Ramos (cell line): ENCODE data around the gene NTNG1.

Experiments
- in situ Hi-C: fragments of 300-500 bp; cut with MboI; formaldehyde crosslinking; loops from one replicate; pipeline ENCODE4 v1.14.3; 2022; ENCODE audit warnings: low sequenced_read_pairs; ENCODE audit not compliant: unreplicated experiment

NTNG1 gene

DNA sequence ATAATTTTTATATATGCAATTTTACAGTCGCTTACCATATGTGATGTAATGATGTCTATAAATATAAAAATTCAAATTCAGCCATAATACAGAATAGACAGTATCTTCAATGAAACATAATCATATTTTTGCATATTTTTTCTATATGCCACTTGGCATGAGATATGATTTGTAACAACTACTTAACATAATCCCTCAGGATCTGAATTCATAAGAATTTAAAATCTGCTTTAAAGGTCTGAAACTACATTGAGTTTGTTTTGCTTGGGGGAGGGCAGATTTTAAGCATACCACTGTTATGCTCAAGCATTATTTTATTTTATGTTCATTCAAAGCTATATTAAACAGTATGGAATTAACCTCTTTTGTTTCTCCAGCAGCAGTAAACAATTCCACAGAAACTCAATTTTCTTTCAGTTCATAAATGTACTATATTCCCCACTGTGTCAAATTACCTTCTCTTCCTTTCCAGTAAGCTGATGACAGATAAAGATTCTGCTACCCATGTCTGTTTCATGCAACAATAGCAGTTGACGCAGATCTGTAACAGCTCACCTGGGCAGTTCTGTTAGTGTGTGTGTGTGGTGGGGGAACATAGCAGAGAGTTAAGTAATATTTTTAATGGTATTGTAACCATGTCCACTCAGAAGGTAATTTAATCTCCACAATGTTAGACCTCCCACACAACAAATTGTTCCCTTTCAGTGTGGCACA lies 224.8 kb downstream of the NTNG1 start:
- in situ Hi-C loops, result no loop called here

DNA sequence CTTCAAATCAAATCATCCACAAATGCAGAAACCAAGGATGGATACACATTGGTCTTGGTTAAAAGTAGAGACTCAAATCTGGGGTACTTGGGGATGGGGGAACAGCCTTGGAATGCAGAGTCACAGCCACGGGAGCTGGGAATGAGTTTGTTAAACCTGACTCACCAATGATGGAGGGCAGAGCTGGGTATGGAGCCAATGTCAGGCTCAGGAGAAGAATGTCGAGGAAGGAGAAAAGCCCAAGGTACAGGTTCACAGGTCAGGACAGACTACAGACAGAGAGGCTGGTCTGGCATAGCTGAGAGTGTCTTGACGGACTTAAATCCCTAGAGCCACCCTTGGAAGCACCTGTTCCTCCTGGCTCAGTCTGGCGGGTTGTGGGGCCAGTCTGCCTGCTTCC lies 237.6 kb downstream of the NTNG1 start:
- in situ Hi-C loops, result no loop called here

DNA sequence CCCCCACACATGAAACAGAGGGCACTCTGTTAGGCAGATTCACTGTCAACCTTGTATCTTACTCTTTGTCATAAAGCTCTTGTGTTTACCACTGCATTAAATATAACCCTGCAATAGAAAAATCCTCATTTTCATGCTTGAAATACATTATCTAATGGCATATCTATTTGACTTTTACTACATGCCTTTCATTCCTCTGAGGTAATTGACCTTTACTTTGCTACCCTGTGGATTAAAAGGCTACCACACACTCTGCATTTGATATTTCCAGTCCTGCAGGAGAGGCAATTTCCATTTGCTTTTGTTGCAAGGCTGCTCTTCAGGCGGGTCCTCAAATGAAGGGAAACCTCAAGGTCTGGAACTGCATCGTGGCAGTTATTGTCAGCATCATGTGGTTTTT lies 238.0 kb downstream of the NTNG1 start:
- in situ Hi-C loops, result no loop called here

DNA sequence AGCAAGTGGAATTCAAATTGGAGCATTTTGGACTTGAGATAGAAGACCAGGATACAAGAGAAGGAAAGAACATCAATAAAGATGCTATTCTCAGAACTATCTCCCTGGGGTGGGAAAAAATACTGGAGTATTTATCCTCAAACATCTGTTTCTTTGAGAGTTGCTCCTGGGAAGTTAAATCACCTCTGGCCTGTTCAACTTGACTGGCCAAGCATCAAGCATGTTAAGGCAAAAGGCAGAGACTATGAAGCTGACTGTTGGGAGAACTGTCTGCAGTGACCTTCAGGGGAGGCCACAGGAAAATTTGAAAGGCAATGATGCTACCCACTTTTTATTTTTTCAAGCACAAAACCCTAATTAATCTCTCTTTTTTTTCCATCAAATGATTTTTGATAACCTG lies 239.0 kb downstream of the NTNG1 start:
- in situ Hi-C loops, result no loop called here

DNA sequence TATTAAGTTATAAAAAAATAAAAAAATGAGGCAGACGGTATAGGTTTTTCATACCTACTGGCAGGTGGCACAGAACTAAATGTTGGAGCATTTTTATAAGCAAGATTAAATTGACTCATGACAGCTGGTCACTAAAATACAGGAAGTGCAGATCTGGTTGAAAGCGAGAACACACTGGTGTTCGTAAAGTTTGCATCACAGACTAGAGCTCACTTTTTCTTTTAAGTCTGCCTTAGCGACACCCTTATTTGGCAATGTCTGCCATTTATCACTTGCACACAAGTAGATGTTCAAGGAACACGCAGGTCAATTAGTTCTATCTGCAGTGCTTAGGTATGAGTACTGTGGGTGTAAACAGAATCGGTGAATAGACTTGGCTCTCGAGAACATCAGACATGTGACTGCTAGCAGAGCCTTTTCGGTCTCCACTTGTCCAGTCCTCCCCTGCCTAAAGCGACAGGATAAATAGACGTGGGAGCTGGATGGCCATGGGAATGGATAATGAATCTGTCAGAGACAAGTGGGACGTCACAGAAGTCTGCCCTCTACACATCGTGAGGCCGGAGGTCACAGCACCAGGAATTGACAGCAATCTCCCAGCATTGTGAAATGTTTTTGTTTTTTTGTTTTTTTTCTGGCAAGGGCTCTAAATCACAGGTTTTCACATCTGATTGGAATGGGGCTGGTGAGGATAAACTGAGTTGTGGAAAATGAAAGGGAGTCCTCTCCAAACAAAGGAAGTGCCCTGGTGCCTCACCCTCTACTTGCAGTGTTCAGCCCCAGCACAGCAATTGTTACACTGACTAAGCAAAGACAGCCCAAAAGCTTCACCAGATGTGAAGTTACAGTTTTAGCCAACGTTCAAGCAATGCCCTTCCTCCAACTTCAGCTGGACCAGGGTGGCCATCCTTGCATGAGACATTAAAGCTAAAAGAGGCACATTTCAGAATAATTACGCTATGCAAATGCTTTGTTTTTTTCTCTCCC lies 248.9 kb downstream of the NTNG1 start:
- in situ Hi-C loops, result no loop called here

DNA sequence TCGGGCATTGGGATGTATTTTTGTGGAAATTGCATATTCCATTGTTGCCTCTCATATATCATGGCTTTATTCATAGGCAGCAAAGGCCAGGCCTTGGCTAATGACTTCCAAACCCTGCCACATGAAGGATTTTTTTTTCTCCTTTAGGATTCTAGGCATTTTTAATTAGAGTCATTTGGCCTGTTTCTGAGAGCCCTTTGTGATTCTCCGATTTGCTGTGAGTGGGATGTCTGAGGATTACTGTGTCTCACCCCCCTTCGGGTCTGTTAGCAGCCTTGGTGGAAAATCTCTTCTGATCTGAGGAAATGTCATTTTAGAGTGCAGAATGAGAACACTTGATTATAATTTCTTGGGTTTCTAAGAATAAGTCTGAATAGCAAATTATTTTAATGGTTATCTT lies 253.5 kb downstream of the NTNG1 start:
- in situ Hi-C loops, result no loop called here

DNA sequence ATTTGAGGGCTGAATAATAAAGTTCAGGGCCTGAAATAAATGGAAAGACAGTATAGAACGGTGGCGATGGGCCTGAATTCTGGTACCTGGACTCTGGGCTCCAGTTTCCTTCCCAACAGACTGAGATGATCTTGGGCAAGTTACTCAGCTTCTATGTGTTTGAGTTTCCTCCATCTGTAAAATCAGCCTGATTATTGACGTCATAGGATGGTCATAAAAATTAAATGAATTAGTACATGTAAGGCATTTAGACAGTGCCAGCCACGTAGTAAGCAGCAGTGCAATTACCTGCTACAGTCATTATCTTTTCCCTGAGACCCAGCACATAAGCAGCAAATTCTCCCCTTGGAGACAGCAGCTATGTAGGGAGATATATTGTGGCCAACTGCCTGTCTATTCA lies 260.9 kb downstream of the NTNG1 start:
- in situ Hi-C loops, result no loop called here

DNA sequence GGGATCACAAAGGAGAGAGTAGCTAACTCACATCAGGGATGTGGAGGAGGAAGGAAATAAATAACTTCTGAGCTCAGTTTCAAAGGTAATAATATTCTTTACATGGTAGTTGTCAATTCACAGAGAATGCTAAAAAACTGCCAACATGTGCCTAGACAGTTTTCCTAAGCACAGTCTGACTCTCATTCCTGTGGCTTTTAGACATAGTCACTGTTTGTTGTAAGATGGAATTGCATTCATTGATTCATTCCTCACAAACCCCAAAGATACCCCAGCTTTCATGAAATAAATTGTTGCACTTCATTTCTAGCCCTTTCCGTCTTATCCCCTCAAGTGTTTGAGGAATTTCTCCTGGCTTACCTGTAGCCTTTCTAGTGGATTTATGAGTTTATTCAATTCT lies 263.9 kb downstream of the NTNG1 start:
- in situ Hi-C loops, result no loop called here

DNA sequence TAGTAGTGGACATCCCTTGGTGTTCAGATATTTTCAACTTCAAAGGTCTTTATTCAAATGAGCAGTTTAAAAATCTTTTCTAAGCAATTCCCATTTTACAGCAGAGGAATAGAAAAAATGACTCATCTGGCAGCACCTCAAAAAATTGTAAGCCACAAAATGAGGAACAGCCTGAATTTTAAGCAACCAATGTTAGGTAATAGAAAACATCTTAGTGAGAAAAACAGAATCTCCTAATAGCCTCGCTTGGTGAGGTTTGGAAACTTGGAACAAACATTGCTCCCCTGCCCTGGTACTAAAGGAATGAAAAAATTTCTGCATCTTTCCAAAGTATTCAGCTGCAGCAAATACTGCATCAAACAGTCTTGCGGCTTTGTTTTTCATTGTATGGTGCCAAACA lies 264.4 kb downstream of the NTNG1 start:
- in situ Hi-C loops, result no loop called here

DNA sequence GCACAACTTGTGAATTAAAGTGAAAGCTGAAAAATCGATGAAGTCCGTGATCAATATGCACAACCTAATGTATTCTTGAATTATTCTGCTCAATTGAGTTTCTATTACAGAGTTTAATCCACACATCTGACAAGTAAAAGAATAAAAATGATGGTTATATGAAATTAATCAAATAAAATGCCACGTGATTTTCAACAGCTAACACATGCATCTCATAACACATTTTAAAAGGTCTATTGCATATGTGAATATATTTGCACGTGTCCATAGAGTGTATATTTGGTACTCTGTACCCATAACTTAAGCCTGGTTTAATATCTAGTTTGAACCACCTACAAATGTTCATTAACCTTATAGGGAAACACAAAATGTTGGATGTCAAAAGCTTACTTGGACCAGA lies 266.2 kb downstream of the NTNG1 start:
- in situ Hi-C loops, result no loop called here

DNA sequence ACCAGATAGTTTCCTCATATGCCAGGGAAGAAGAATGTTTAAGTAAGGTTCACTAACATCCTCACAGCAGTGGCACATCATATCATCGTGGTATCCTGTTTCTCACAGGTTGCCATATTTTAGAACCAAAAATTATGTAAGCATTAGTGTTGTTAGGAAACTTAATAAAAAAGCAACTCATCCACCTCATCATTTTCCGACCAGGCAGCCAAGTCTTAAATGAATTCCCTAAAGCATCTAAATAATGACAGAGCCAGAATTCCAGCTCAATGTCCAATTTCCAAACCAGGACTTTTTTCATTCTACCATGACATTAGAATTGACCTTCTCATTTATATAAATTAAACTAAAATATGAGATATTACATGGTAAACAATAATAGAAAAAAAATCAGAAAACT lies 272.7 kb downstream of the NTNG1 start:
- in situ Hi-C loops, result no loop called here

DNA sequence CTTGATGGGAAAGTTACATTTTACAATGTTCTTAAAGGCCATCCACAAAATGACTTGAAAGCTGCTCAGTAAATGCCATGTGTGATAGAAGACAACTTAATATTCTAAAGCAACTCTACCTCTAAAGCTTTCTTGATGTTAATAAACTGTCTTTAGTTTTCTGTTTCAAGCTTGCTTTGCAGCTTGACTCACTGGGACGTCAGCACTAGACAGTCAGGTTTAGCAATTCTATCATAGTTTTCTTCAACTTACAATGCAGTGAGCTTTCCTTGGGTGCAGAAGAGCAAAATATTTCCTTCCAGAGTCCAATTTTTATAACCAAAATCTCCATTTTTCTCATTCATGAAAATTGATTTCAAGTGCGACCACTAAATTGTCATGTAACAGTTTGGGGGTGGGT lies 273.1 kb downstream of the NTNG1 start:
- in situ Hi-C loops, result no loop called here

DNA sequence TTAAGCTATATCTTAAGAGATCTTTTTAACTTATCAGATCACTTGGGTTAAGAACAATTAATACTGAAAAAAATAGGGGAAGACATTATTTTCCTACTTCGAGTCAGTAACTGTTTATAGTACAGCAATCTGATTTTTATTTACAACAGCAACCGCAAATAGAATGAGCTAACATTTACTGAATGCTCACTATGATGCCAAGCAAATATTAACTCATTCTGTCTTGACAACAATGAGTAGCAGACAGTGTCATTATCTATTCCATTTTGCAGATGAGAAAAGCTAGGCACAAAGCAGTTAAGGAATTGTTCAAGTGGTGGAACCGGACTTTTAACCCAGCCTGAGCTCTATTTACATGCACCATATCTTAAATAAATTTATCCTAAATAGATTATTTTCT lies 273.7 kb downstream of the NTNG1 start:
- in situ Hi-C loops, result no loop called here

DNA sequence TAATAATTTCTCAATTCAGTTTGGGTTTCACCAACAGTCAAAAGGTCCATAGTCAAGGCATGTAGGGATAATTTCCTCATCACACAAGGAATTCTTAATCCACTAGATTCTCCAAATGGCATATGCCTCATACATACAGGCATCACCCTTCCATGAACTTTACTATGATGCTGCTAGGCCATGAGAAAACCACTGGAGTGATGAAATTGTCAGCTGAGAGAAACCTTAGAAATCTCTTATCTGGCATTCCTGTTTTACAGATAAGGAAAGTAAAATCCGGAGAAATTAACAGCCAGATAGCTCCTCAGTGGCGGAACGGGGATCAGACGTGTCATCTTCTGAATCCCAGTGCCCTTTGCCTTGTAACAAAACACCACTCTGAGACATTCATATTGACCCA lies 274.4 kb downstream of the NTNG1 start:
- in situ Hi-C loops, result no loop called here

DNA sequence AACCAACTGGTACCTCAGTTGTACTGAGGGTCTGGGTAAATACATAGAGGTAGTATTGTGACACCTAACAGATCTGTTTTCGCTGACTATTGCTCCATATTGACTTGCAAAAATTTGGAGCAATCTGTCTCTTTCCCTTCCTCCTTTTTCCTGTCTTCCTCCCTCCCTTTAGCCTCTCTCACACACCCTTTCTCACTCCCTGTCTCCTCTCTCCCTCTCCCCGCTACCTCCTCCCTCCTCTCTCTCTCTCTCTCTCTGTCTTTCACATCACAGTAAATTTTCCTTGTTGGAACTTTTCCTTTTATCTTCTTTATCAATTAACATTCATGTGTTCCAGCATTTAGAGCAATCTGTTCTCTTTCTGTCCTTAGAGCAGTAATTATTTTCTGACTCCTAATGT lies 278.2 kb downstream of the NTNG1 start:
- in situ Hi-C loops, result no loop called here

DNA sequence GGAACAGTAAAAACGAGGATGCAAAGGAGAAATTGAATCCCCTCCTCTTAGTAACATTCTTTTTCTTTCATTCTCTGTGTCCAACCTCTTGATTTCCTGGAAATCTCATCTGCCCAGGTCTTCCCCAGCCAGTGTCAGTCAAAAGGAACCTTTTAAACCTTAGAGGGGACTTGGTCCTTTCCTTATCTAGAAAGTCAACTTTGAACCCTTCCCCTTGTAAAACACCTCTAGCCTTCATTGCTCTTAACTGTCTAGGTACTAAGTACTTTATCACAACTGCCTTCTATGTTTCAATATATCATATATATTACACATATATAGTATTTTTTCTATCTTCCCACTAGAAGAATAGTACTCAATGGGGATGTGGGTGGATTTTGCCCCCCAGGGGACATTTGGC lies 282.1 kb downstream of the NTNG1 start:
- in situ Hi-C loops, result no loop called here

DNA sequence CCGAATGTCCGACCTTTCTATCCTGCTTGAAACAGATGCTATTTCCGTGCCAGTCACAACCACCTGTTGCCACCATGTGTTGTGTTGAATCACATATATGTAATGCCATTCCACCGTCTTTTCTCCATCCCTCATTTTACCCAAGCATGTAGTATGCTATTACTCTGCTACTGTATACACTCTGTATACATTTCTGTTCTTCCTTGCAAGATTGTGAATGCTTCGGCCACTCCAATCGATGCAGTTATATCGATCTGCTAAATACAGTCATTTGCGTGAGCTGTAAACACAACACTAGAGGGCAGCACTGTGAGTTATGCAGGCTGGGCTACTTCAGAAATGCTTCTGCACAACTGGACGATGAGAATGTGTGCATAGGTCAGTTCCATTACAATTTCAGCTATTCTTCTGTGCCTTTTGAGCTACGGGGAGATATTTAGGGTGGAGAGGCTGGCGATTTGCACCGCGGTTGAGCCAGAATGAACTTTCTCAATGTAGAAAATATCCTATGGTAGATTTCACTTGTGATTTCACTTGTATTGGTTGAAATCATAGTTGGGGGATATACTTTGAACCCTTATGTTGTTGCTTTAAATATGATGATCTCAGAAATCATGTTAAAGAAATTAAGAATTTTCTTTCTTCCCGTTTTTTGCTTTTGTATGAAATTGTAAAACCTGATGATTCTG lies 289.8 kb downstream of the NTNG1 start:
- in situ Hi-C loops, result no loop called here

DNA sequence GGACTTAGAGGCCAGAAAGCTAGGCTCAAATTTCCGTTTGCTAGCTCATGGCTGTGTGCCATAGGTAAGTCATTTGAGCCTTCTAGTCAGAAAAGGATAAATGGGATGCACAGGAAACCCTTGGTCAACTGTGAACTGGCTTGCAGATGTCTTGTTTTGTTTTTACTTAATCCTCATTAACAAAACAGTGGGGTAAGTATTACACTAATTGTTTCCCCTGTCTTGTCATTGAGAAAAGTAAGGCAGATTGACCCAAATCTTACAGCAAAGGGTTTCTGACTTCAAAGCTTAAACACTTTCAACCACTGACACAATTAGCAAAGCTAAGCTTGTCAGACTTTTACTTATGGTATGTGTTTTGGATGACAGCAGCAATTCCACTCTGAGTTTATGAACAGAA lies 291.3 kb downstream of the NTNG1 start:
- in situ Hi-C loops, result no loop called here

DNA sequence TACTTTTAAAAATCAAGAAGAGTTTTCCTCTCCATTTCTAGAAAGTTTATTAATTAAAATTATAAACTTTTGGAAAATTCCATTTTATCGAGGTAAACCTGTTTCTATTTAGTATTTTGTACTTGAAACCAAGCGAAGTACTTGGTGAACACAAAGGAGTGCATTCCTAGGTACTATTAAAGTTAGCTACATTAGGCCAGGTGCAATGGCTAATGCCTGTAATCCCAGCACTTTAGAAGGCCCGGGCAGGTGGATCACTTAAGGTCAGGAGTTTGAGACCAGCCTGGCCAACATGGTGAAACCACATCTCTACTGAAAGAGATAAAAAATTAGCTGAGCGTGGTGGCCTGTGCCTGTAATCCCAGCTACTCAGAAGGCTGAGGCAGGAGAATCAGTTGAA lies 292.2 kb downstream of the NTNG1 start:
- in situ Hi-C loops, result no loop called here

DNA sequence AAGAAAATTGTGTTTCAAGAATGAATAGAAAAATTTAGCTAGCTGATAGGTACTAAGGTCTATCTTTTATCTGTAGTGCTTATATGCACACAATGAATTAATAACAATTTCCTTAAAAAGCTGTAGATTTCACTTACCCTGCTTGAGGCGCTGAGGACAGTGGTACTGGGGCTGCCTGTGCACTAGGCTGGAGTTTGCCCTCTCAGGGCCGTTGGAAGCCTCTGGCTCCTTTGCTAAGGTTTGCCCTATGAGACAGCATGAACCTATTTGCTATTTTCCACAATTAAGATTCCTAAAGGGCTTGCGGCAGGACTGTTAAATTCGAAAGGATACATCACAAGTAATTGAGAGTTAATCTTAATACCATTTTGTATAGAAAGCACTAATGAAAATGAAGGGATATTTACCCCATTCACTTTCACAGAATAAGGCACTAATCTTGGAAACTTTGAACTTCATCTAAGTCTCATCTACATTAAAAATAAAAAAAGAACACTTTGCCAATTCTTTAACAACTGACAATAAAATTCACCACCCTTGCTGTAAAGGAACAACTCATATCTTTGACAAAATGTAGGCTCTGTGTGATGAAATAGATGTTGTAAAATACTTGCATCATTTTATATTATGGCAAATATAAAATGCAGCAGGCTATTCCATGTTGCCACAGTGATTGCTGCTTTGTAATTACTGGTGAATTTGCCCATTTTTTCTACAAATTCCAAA lies 293.0 kb downstream of the NTNG1 start:
- in situ Hi-C loops, result no loop called here

DNA sequence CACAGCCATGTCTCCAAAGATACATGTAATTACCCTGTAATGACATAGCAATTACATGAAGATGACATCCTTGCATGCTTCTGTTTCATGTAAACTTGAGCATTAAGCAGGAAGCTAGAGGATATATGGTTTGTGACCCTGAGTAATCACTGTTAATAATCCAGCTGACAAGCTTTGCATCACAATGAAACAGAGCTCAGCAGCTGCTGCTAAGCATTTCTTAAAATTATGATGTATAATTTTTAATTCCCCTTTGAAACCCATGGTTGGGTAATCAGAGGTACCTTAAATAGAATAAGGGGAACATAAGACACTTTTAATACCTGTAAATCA lies 293.5 kb downstream of the NTNG1 start:
- in situ Hi-C loops, result no loop called here
